ENCODE data around the gene UNC13A.

The UNC13A gene

DNA sequence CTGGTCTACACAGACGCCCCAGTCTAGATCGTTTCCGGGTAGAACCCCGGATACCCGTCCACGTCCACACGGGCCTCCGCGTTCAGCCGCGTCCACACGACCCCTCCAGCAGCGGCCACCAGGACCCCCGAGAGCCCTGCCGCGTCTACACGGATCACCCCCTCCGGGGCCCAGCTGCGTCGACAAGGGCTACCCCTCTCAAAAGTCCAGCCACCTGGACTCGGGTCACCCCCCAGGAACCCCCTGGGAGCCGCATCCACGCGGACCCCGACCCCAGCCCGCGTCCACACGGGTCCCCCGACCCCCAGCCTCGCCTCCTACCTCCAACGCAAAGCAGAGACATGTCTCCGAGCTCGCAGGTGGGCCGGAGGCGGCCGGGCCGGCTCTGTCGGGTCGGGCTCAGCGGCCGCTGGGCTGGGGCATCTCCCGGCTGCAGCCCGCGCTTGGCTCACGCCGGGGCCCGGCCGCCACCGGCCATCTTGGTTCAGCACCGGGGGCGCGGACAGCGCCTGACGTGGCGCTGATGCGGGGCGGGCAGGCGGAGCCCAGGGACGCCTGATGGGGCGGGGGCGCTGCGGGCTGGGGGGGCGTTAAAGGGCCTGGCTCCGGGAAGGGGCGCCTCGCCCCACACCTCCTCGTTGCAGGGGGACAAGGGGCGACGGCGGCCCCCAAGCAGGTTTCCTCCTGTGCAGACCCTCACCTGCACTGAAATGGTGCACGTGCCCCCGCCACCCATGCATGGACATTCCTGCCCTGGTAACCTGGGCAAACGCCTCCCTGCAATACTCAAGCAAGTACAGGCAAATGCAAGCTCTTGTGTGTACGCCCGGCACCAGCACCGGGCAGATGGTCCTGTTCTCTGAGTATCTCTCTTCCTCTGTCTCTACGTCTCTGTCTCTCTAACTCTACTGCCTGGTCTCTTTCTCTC, at the start of gene UNC13A:
UNC13A (minus strand) TSS at position 498 of the 928 bp plus-strand sequence; CDS start at position 343, 155 bp downstream.
- DNase-seq (ENCODE audit: low spot score), result peak; percentile 16

DNA sequence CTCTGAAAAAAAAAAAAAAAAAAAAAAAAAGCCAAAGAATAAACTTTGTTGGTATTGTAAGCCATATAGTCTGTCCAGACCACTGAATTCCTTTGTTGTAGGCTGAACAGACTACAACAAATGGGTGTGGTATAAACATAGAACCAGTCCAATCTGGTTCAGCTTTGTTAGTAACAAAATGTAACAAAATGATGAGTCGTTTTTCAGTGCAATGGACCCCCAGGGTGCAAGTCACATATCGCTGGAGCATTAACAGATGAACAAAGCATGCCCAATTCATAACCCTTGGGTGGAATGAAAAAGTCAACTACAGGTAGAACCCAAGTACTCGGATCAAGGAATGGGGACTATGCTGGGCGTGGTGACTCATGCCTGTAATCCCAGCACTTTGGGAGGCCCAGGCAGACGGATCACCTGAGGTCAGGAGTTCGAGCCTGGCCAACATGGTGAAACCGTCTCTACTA, 49.6 kb upstream of the UNC13A start:
- DNase-seq (ENCODE audit: low spot score), result no peak

DNA sequence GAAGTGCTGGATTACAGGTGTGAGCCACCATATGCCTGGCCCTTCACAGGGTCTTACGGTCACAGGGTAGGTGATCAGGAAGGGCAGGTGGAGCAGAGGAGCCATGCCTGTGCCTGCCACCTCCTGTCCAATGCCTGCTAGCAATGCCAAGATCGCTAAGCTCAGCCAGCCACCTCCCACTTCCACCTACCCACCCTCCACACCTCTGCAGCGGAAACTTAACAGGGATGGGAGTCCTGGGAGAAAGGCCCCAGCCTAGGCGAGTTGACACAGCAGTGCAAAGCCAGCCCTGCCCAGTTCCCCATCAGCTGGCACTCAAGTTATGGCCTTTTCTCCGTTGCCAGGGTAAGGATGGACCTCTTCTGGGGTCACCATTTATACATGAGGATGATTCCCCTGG, 47.3 kb upstream of the UNC13A start:
- no peak for DNase-seq (ENCODE audit: low spot score)

DNA sequence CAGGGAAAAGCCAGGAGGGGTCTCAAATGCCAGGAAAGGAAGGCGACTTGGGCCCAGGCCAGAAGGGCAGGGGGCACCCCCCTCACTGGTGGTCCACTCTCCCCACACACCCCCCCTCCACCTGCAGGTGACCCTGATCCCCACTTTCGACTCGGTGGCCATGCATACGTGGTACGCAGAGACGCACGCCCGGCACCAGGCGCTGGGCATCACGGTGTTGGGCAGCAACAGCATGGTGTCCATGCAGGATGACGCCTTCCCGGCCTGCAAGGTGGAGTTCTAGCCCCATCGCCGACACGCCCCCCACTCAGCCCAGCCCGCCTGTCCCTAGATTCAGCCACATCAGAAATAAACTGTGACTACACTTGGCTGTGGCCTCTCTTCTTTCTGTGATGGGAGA, 46.0 kb upstream of the UNC13A start:
- no peak for DNase-seq (ENCODE audit: low spot score)

DNA sequence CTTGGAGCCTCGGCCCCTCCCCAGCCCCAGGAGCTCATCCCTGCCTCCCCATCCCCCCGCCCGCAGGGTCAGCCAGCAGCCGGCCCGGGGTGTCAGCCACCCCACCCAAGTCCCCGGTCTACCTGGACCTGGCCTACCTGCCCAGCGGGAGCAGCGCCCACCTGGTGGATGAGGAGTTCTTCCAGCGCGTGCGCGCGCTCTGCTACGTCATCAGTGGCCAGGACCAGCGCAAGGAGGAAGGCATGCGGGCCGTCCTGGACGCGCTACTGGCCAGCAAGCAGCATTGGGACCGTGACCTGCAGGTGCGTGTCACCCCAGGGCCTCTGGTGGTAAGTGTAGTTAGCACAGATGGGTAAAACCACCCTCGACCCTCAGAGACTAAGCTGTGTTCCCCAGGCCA, 45.0 kb upstream of the UNC13A start:
- no peak for DNase-seq (ENCODE audit: low spot score)

DNA sequence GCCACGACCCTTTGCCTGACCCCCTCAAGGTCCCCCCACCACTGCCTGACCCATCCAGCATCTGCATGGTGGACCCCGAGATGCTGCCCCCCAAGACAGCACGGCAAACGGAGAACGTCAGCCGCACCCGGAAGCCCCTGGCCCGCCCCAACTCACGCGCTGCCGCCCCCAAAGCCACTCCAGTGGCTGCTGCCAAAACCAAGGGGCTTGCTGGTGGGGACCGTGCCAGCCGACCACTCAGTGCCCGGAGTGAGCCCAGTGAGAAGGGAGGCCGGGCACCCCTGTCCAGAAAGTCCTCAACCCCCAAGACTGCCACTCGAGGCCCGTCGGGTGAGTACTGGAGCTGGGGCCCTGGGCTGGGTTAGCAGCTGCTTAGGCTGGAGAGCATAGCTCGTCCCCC, 39.7 kb upstream of the UNC13A start:
- no peak for DNase-seq (ENCODE audit: low spot score)

DNA sequence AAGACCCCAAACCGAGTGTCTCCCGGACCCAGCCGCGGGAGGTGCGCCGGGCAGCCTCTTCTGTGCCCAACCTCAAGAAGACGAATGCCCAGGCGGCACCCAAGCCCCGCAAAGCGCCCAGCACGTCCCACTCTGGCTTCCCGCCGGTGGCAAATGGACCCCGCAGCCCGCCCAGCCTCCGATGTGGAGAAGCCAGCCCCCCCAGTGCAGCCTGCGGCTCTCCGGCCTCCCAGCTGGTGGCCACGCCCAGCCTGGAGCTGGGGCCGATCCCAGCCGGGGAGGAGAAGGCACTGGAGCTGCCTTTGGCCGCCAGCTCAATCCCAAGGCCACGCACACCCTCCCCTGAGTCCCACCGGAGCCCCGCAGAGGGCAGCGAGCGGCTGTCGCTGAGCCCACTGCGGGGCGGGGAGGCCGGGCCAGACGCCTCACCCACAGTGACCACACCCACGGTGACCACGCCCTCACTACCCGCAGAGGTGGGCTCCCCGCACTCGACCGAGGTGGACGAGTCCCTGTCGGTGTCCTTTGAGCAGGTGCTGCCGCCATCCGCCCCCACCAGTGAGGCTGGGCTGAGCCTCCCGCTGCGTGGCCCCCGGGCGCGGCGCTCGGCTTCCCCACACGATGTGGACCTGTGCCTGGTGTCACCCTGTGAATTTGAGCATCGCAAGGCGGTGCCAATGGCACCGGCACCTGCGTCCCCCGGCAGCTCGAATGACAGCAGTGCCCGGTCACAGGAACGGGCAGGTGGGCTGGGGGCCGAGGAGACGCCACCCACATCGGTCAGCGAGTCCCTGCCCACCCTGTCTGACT, 39.0 kb upstream of the UNC13A start:
- DNase-seq (ENCODE audit: low spot score), result no peak

DNA sequence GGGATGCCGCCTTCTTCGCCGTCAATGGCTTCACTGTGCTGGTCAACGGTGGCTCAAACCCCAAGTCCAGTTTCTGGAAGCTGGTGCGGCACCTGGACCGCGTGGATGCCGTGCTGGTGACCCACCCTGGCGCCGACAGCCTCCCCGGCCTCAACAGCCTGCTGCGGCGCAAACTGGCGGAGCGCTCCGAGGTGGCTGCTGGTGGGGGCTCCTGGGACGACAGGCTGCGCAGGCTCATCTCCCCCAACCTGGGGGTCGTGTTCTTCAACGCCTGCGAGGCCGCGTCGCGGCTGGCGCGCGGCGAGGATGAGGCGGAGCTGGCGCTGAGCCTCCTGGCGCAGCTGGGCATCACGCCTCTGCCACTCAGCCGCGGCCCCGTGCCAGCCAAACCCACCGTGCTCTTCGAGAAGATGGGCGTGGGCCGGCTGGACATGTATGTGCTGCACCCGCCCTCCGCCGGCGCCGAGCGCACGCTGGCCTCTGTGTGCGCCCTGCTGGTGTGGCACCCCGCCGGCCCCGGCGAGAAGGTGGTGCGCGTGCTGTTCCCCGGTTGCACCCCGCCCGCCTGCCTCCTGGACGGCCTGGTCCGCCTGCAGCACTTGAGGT, 38.1 kb upstream of the UNC13A start:
- no peak for DNase-seq (ENCODE audit: low spot score)

DNA sequence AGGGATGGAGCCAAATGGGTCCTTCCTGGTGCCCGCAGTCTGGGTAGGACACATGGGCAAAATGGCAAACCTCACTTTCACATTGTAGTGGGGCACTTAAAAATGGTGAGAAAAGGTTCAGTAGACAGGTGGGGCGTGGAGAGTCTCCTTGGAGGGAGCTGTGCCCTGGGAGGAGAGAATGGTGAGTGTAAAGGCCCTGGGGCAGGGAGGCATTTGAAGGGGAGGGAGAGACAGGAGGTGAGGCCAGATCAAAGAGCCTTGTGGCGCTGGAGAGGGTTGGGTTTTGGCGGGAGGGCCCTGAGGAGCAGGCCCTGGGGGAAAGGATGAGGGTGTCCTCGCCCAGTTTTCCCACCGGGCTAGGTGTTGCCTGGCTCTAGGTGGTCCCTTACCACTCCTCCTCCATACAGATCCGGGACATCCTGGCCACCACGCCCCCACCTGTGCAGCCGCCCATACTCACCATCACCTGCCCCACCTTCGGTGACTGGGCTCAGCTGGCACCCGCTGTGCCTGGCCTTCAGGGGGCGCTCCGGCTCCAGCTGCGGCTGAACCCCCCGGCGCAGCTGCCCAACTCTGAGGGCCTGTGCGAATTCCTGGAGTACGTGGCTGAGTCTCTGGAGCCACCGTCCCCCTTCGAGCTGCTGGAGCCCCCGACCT, 37.4 kb upstream of the UNC13A start:
- DNase-seq (ENCODE audit: low spot score), result no peak

DNA sequence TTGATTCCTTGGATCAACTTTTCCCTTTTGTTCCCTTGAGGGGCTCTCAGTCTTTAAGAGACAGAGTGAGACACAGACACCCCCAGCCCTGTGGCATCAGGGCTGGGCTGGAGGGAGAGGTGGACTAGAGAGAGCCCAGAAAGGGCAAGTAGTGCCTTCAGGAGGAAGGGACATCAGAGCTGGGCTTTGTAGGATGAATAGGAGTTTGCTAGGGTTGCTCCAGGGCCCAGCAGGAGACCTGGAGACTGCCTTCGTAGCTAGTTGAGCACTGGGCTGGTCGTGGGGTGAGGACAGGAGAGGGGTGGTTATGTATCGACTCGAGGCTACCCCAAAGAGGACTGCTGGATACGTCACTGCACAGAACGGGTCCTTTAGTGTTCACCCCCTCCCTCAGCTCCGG, 36.5 kb upstream of the UNC13A start:
- no peak for DNase-seq (ENCODE audit: low spot score)

DNA sequence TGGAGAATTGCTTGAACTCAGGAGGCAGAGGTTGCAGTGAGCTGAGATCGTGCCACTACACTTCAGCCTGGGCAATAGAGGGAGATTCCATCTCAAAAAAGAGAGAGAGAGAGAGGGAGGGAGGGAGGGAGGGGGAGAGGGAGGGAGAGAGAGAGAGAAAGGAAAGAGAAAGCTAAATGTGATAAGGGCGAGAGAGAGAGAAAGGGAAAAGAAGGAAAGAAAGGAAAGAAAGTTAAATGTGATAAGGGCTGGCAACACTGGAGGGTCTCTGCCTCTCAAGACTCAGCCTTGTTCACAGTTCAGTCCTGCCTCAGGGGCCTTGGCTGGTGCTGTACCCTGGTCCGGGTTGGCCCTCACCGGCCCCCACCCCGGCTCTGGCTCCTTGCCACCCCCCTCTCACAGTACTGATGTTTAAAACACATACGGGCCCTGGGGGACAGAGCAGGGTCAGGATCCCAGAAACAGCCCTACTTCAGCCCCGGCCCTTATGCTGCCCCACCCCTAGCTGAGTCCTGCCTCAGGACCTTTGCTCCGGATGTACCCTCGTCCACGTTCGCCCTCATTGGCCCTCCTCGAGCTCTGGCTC, 34.6 kb upstream of the UNC13A start:
- no peak for DNase-seq (ENCODE audit: low spot score)

DNA sequence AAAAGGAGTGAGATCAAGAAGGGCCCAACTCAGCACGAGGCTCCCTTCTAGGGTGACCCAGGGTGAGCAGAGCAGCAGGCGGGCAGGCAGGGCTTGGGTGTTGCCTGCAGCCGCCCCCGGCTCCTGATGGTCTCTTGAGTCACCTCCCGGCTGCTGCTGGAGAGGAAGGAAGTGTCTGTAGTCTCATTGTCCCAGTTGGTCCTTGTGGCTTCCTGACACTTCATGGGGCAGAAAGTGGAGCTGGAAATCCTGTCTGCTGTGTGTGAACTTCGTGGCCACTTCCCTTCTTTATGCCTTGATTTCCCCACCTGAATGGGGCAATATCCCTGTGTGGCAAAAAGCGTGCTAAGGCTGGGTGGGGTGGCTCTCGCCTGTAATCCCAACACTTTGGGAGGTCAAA, 33.7 kb upstream of the UNC13A start:
- no peak for DNase-seq (ENCODE audit: low spot score)

DNA sequence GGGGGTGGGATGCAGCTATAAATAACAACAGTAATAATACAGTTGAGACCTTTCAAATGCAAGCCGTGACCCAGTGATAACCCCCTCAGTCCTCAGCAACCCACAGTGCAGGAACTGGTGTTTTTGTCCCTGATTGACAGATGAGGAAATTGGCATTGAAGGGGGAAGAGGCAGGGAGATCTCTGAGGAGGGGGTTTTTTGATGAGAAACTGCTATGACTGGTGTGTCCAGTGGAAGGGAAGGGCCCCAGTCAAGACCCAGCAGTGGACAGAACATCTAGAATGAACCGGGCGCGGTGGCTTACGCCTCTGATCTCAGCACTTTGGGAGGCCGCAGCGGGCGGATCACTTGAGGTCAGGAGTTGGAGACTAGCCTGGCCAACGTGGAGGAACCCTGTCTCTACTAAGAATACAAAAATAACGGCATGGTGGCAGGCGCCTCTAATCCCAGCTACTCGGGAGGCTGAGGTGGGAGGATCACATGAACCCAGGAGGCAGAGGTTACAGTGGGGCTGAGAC, 33.0 kb upstream of the UNC13A start:
- DNase-seq (ENCODE audit: low spot score), result no peak

DNA sequence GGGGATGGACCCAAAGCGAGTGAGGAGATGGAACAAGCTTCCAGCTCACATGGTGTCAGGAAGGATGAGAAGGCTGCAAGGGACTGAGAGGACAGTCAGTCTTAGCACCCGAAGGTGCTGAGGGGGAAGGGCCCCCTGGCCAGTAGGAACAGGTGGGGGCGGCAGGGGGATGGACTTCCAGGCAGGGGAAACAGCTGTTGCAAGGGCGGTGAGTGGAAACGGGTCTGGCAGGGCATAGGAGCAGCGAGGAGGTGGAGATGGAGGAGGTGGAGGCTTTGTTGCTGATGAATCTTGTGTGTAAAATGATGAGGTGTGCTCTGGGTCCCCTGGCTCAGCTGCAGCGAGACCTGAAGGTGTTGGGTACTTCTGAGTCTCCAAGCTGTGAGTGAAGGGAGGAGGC, 32.3 kb upstream of the UNC13A start:
- DNase-seq (ENCODE audit: low spot score), result no peak

DNA sequence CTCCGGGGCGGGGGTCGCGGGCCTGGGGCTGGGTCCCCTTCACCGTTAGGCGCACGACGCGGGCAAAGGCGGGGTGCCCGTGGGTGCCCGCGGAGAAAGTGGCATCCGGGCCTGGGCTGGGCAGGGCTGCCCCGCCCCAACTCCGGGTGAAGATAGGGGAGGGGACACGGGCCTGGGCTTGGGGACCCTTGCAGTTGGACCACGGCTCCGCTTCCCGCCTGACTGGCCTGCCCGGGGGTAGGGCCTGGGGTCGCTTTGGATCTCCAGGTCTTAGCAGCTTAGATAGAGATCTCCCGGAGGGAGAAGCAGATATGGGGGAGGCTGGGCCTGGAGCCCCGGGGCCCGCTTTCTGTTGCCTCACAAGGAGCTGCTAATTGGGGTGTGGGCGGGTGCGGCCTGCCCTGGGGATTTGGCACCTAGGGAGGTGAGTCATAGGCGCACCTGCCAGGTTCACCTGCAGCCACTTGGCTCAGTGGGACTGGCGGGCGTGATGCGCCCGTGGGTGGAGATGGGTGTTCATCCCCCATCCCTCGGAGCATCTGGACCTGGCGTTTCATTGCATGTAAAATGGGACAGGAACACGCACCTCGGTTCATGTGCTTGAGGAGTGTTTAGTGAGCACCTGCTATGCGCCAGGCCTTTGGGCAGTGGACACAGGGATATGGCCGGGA, 31.7 kb upstream of the UNC13A start:
- DNase-seq (ENCODE audit: low spot score), result peak; percentile 42

DNA sequence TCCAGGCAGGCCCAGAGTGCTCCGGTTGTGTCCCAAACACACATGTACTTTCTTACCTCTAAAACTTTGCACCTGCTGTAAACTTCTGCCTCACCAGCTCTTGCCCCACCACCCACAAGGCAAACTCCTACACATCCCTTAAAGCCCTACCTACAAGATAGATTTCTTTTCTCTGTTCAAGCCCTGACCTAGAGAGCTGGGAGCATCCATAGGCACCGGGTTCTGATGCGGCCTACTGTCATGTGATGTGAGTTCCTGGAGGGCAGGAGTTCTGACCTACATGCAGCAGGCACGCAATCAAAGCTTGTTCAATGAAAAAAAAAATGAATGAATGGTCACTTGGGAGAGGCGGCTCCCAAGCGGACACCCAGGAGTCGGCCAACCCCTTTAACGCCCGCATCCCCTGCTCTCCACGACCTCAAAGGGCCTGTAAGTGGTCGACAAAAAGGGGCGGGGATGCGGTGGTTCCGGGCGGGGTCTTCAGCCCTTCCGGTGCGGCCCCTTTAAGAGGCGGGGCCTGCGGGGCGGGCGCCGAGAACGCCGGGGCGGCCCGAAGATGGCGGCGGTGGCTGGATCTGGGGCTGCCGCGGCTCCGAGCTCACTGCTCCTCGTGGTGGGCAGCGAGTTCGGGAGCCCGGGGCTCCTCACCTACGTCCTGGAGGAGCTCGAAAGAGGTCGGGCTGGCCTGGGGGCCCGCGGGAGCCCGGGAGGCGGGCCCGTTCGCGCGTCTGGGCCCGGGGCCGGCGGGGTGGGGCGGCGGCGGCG, 31.0 kb upstream of the UNC13A start, which contains the start of gene MAP1S:
MAP1S (plus strand) TSS at position 534 of the 765 bp plus-strand sequence; CDS start at position 557, 23 bp downstream.
- peak; percentile 57 for DNase-seq (ENCODE audit: low spot score)

DNA sequence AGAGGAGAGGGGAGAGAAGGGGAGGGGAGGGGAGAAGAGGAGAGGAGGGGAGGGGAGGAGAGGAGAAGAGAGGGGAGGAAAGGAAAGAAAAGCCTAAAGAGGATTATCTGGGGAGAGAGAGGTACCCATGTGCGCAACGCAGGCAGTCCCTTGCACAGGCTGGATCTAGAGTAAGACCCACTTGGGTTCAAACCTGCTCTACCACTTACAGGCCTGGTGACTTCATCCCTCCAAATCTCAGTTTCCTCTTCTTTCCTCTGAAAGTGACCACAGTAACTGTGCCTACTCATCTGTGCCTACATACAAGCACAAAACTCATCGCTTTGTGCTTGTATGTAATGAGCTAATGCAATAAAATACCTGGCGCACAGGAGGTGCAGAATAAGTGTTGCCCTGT, 30.4 kb upstream of the UNC13A start:
- no peak for DNase-seq (ENCODE audit: low spot score)

DNA sequence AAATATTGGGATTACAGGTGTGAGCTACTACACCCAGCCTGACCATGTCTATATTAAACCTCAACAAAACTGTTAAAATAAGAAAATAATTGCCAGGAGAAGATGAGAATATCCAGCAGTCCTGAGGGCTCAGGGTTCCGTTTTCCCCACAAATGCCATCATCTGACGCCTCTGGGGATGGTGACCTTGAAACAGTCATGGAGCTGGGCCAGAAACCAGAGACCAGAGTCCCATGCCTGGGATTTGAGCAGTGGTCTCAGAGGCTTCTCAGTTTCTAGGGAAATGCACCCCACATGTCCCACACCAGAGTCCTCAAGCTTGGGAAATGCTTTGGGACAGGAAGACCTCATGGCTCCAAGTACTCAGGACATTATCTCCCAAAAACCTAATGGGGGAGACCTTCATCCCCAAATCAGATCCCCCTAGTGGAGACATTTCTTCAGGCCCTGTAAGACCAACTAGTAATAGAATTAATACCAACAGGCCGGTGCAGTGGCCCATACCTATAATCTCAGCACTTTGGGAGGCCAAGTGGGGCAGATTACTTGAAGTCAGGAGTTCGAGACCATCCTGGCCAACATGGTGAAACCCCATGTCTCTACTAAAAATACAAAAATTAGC, 28.3 kb upstream of the UNC13A start:
- DNase-seq (ENCODE audit: low spot score), result no peak

DNA sequence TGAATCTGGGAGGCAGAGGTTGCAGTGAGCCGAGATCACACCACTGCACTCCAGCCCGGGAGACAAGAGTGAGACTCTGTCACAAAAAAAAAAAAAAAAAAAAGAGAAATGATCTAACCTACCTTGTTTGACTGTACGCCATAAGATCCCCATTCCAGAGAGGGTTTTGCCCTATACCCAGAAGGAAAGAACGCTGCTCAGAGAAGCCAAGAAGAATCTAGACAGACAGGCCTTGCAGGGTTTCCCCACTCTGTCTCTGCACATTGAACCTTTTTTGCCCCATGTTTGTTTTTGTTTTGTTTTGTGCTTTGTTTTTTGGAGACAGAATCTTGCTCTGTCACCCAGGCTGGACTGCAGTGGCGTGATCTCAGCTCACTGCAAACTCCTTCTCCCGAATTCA, 23.7 kb upstream of the UNC13A start:
- DNase-seq (ENCODE audit: low spot score), result no peak

Data from CD4-positive, alpha-beta T cell treated with Interleukin-15 for 4 hours (primary cell).